Fibroblast of villous mesenchyme (primary cell): Measurements from ENCODE around the gene VN1R5. TPM values are rescaled to one million over a fixed set of nuclear protein-coding genes. Genes with fewer than 3 reads are reported as not detected.
"Not testable (repeated sequence)": the region's sequence is repeated elsewhere in the genome, so short reads cannot be mapped to it uniquely, and the experiment has no call there.

Experiments used
- DNase-seq: peaks from one replicate; pipeline ENCODE4 v3.0.0-alpha.2; 2010; ENCODE audit warnings: low read depth
- H3K4me3 ChIP-seq: 2 replicates; pipeline ENCODE4 v1.5.1; 2011; ENCODE audit warnings: low read depth, mild to moderate bottlenecking, low read length
- CTCF ChIP-seq: IDR thresholded peaks from 2 replicates; pipeline ENCODE4 v1.5.1; 2012; ENCODE audit warnings: low read depth, mild to moderate bottlenecking, low read length; ENCODE audit not compliant: insufficient read depth
- total RNA-seq: library from RNA; depleted of rRNA; stranded (reverse); fragments of >200 nt; gene quantifications from 2 replicates; pipeline ENCODE4 v1.2.3, GENCODE V29; 2012

Gene VN1R5
- total RNA-seq, result not detected in 2 replicates

GRCh38 chr1:247255772-247256171 lies at the start of gene VN1R5:
Gene VN1R5, plus strand, starts transcription at chr1:247256072.
- DNase-seq, H3K4me3 ChIP-seq: not testable (repeated sequence)

- no peak for TF ChIP-seq CTCF
- DNase-seq, result peak; percentile 48
- peak overlapping the region; percentile 94 for H3K4me3 ChIP-seq
Measured at GRCh38 chr1:247209396-247209795, 46.5 kb upstream of the VN1R5 start.

GRCh38 chr1:247210062-247210375 lies 45.9 kb upstream of the VN1R5 start:
- no peak for DNase-seq
- TF ChIP-seq CTCF, result no peak
- H3K4me3 ChIP-seq, result peak overlapping the region; percentile 94

GRCh38 chr1:247210376-247211117 lies 45.3 kb upstream of the VN1R5 start:
- no peak for TF ChIP-seq CTCF
- peak; percentile 91 for DNase-seq
- H3K4me3 ChIP-seq, result peak overlapping the region; percentile 94

GRCh38 chr1:247211339-247211738 lies 44.5 kb upstream of the VN1R5 start:
- DNase-seq, result no peak
- H3K4me3 ChIP-seq, result no peak overlapping the region
- no peak for TF ChIP-seq CTCF

- DNase-seq, result no peak
- H3K4me3 ChIP-seq, result no peak overlapping the region
- TF ChIP-seq CTCF, result no peak
Measured at GRCh38 chr1:247212012-247212411, 43.9 kb upstream of the VN1R5 start.

GRCh38 chr1:247212627-247213617 lies 43.0 kb upstream of the VN1R5 start:
- no peak overlapping the region for H3K4me3 ChIP-seq
- no peak for TF ChIP-seq CTCF
- DNase-seq, result no peak
